NCI-H524 (cell line): Measurements from ENCODE around the gene OR2M3.
A peak's percentile ranks its signal among the peaks of the same experiment; 100 is the strongest.
"Not testable (repeated sequence)": the region's sequence is repeated elsewhere in the genome, so short reads cannot be mapped to it uniquely, and the experiment has no call there.

Source experiments
- DNase-seq, 2 experiments: peaks; one replicate each; lab custom pipeline; 2025; lab: John Stamatoyannopoulos, UW

The OR2M3 gene, protein sequence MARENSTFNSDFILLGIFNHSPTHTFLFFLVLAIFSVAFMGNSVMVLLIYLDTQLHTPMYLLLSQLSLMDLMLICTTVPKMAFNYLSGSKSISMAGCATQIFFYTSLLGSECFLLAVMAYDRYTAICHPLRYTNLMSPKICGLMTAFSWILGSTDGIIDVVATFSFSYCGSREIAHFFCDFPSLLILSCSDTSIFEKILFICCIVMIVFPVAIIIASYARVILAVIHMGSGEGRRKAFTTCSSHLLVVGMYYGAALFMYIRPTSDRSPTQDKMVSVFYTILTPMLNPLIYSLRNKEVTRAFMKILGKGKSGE

DNA sequence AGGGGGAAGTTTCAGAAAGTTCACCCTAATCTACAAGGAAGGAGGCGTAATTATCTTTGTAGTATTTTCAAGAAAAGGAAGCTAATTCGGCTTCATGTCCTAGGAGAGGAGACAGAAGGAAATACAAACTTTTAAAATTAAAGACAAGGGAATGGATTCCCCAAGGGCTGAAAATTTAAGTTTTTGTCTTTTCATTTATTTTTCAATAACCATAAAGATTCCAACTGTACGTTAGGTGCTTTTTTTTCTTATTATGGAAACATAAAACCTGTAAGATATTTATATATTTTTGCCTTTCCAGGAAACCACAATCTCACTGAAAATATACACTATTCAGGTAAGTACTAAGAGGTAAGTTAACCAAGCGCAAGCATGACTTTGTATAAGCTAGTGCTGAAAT is at the start of gene OR2M3:
Gene OR2M3, plus strand, starts transcription at position 301 of the 400 bp plus-strand sequence. CDS start 5,803 bp downstream, outside the sequence.
- no peak for DNase-seq

GRCh38 chr1:248152056-248152827 is 44.8 kb upstream of the OR2M3 start:
- DNase-seq = no peak

DNA sequence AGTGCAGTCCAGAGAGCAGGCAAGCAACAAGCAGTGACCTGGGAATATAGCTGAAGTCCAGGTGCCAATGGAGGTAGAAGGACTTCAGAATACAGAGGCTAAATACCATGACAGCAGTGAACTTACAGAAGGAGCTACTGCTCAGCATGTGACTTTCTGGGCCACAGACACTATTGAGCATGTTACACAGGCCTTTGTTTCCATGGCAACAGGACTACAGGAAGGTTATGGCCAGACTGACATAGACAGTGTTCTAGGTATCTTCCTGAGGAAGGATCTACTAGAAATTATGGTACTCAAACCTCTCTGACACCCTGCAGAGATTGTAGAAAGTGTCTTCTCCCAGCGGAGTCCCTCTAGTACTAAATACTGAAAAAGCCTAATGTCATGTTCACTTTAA is 41.1 kb upstream of the OR2M3 start:
- DNase-seq = peak in 1 of 2 experiments; percentile 2

DNA sequence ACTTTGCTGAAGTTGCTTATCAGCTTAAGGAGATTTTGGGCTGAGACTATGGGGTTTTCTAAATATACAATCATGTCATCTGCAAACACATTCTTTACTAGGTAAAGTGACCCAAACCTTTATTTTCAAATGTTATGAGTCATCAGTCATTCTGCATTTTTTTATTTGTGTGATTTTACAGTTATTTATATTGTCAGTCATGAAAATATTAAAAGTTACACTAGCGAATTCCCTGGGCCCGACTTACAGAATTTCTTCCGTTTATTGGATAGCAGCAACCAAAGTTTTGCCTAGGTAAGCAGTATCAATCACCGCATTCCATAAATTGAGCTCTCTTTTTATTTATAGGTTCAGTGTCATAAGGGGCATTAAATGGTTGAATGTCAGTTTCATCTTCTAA is 38.3 kb upstream of the OR2M3 start:
- DNase-seq = no peak

GRCh38 chr1:248164031-248164430 is 33.0 kb upstream of the OR2M3 start:
- DNase-seq = no peak

DNA sequence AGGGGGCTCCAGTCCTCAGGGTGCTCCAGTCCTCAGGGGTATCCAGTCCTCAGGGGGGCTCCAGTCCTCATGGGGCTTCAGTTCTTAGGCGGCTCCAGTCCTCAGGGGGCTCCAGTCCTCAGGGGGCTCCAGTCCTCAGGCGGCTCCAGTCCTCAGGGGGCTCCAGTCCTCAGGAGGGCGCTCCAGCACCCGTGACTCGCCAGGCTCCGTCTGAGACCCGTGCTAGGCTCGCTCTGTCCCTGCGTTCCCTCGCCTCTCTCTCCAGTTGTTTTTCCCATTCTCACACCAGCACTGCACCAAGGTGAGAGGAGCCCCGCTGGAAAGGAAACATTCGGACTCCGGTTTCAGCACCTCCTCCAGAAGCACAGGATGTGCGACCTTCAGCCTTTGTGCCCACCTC is 31.9 kb upstream of the OR2M3 start:
- no peak for DNase-seq

- no peak for DNase-seq
These were observed 22.5 kb upstream of the OR2M3 start, which contains the start of gene OR2M2 for GRCh38 chr1:248174521-248174920. Gene OR2M2, plus strand, starts transcription at chr1:248174821. Its CDS starts 5,165 bp downstream, at chr1:248179986.

DNA sequence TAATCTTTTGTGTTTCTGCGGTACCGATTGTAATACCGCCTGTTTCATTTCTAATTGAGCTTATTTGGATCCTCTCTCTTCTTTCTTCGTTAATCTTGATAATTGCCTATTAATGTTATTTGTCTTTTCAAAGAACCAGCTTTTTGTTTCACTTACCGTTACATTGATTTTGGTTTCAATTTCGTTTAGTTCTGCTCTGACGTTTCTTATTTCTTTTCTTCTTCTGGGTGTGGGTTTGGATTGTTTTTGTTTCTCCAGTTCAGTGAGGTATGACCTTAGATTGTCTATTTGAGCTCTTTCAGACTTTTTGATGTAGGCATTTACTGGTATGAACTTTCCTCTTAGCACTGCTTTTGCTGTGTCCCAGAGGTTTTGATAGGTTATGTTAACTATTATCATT is 13.1 kb upstream of the OR2M3 start:
- DNase-seq = no peak

GRCh38 chr1:248187363-248187762 is 9.7 kb upstream of the OR2M3 start:
- no peak for DNase-seq

- no peak for DNase-seq
These were observed 8.0 kb upstream of the OR2M3 start for GRCh38 chr1:248189026-248189425.

GRCh38 chr1:248194117-248194516 is 2.9 kb upstream of the OR2M3 start:
- DNase-seq = no peak

- no peak for DNase-seq
These were observed 18.8 kb downstream of the OR2M3 start for GRCh38 chr1:248215880-248216279.

GRCh38 chr1:248225537-248225936 is 28.5 kb downstream of the OR2M3 start:
- no peak for DNase-seq

GRCh38 chr1:248229360-248229908 is 32.4 kb downstream of the OR2M3 start:
- DNase-seq = no peak

DNA sequence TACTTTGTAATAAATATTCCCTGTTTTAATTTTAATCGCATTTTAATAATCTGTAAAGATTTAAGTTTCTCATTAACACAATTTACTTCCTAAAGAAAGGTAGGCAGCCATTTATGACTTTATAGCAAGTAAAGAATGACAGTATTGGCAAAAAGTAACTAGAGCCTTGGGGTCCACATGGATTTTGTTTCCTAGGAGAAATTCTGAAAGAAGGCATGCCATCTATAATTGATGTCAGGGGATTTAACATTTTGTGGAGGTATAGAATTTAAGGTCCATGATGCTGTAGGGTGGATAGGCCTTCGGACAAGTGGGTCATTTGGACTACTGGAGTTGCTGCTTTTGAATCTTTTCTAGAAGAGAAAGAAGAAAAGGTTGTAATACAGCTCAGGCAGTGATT is 34.1 kb downstream of the OR2M3 start, which contains the start of gene OR2M4:
Gene OR2M4, plus strand, starts transcription at position 301 of the 400 bp plus-strand sequence. CDS start 7,512 bp downstream, outside the sequence.
- no peak for DNase-seq

DNA sequence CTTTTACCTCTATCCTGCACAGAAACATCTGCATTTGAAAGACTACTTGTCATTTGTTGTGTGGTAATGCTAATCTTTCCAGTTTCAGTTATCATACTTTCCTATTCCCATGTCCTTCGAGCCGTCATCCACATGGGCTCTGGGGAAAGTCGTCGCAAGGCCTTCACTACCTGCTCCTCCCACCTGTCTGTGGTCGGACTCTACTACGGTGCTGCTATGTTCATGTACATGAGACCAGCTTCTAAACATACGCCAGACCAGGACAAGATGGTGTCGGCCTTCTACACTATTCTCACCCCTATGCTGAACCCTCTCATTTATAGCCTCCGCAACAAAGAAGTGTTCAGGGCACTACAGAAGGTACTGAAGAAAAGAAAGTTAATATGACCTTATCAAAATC is 42.4 kb downstream of the OR2M3 start:
- DNase-seq = no peak

- peak in 1 of 2 experiments; percentile 43 for DNase-seq
These were observed 46.1 kb downstream of the OR2M3 start for GRCh38 chr1:248243204-248243603.

DNA sequence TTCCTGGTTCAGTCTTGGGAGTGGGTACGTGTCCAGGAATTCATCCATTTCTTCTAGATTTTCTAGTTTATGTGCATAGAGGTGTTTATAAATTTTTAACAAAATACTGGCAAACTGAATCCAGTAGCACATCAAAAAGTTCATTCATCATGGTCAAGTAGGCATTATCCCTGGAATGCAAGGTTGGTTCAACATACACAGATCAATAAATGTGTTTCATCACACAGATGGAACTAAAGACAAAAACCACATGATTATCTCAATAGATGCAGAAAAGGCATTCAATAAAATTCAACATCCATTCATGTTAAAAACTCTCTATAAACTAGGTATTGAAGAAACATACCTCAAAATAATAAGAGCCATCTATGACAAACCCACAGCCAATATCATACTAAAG is 62.2 kb downstream of the OR2M3 start:
- not testable (repeated sequence) for DNase-seq
